ENCODE results near the gene VPS50. TPM values are rescaled to one million over a fixed set of nuclear protein-coding genes. Genes with fewer than 3 reads are reported as not detected.
"Not testable (repeated sequence)": the region's sequence is repeated elsewhere in the genome, so short reads cannot be mapped to it uniquely, and the experiment has no call there.

VPS50 gene
- total and polyA plus RNA-seq, 2 donors (not counting 1 experiment from before 2014, with no cell fraction given): 9.4 to 54.1 TPM

GRCh38 chr7:93332172-93332571 is 100.0 kb downstream of the VPS50 start:
- H3K4me3 Mint-ChIP-seq: no peak overlapping the region
- H3K27me3 ChIP-seq (replicated peaks in 1 of 4; ENCODE audit: control extremely low read depth in 1 of 4, control insufficient read depth in 3 of 4, insufficient read depth in 4 of 4, low read length in 3 of 4): no peaks in the 10 kb centered on the region
- no peaks in the 10 kb centered on the region for H4K20me1 ChIP-seq (ENCODE audit: control insufficient read depth, insufficient read depth, low read length, poor library complexity, severe bottlenecking)
- H3K9me3 ChIP-seq (ENCODE audit: control extremely low read depth in 1 of 3, control insufficient read depth in 2 of 3, insufficient read depth in 1 of 3, low read length in 2 of 3): no peaks in the 10 kb centered on the region
- H3K27me3 Mint-ChIP-seq: no peaks in the 10 kb centered on the region
- no peak overlapping the region for H2AFZ ChIP-seq (ENCODE audit: insufficient read depth, low read depth, low read length, poor library complexity, severe bottlenecking)
- no peak for DNase-seq
- no peaks in the 10 kb centered on the region for H3K4me1 ChIP-seq (ENCODE audit: control insufficient read depth in 2 of 2, insufficient read depth in 2 of 2, low read length in 2 of 2)
- no peak overlapping the region for H3K4me2 ChIP-seq (replicated peaks; ENCODE audit: low read depth, low read length, poor library complexity, severe bottlenecking)
- no peak overlapping the region for H3K9ac ChIP-seq (ENCODE audit: low read length)
- H3K4me3 ChIP-seq (ENCODE audit: control extremely low read depth in 1 of 5, extremely low read depth in 1 of 5, insufficient read depth in 1 of 5, low read depth in 2 of 5, low read length in 4 of 5): no peak overlapping the region
- TF ChIP-seq EZH2 (IDR thresholded peaks at IDR 0.05; ENCODE audit: borderline replicate concordance, insufficient read depth, low read depth, low read length, poor library complexity, severe bottlenecking) (no peak), CTCF (IDR thresholded peaks at IDR 0.05) (no peak)
- no peak for ATAC-seq (ENCODE audit: low read depth)
- no peaks in the 10 kb centered on the region for H3K4me1 Mint-ChIP-seq
- peaks cover 2 to 5% of the 10 kb centered on the region in 2 experiments for H3K36me3 ChIP-seq (replicated peaks in 1 of 2; ENCODE audit: control extremely low read depth in 1 of 2, control insufficient read depth in 1 of 2, extremely low read depth in 1 of 2, insufficient read depth in 2 of 2, low read length in 1 of 2)
- CTCF ChIA-PET: no interaction called here
- POLR2A ChIA-PET: no interaction called here
- no peaks in the 10 kb centered on the region for H3K79me2 ChIP-seq (ENCODE audit: control insufficient read depth, insufficient read depth, low read length)
- WGBS (ENCODE audit: insufficient coverage): no CpG with 5 or more reads among the region's 2 CpGs
- no peak overlapping the region for H3K27ac ChIP-seq (ENCODE audit: low read length in 2 of 2)
- H3K27ac Mint-ChIP-seq: no peak overlapping the region
- H3K9me3 Mint-ChIP-seq (ENCODE audit: insufficient read depth): no peaks in the 10 kb centered on the region
- intact Hi-C loops (cut with micrococcal nuclease): no loop called here

GRCh38 chr7:93337052-93337451 is 104.9 kb downstream of the VPS50 start:
- H3K9me3 ChIP-seq (ENCODE audit: control extremely low read depth in 1 of 3, control insufficient read depth in 2 of 3, insufficient read depth in 1 of 3, low read length in 2 of 3): no peaks in the 10 kb centered on the region
- no peak overlapping the region for H3K9ac ChIP-seq (ENCODE audit: low read length)
- DNase-seq (no peak), ATAC-seq (ENCODE audit: low read depth) (no peak)
- no peaks in the 10 kb centered on the region for H3K4me1 Mint-ChIP-seq
- no peak overlapping the region for H3K4me2 ChIP-seq (replicated peaks; ENCODE audit: low read depth, low read length, poor library complexity, severe bottlenecking)
- H3K4me1 ChIP-seq (ENCODE audit: control insufficient read depth in 2 of 2, insufficient read depth in 2 of 2, low read length in 2 of 2): no peaks in the 10 kb centered on the region
- peaks cover 2 to 27% of the 10 kb centered on the region in 2 experiments for H3K36me3 ChIP-seq (replicated peaks in 1 of 2; ENCODE audit: control extremely low read depth in 1 of 2, control insufficient read depth in 1 of 2, extremely low read depth in 1 of 2, insufficient read depth in 2 of 2, low read length in 1 of 2)
- ChIA-PET CTCF (interaction anchor here (0.6 kb wide), 1 partner anchor 17 kb away, joined by 5 read pairs; no protein-coding TSS in a partner anchor), POLR2A (no interaction called here)
- H3K27me3 Mint-ChIP-seq: no peaks in the 10 kb centered on the region
- H3K9me3 Mint-ChIP-seq (ENCODE audit: insufficient read depth): peaks cover 2% of the 10 kb centered on the region
- no peaks in the 10 kb centered on the region for H3K79me2 ChIP-seq (ENCODE audit: control insufficient read depth, insufficient read depth, low read length)
- H3K27ac Mint-ChIP-seq: no peak overlapping the region
- H3K27me3 ChIP-seq (replicated peaks in 1 of 4; ENCODE audit: control extremely low read depth in 1 of 4, control insufficient read depth in 3 of 4, insufficient read depth in 4 of 4, low read length in 3 of 4): no peaks in the 10 kb centered on the region
- no peak overlapping the region for H2AFZ ChIP-seq (ENCODE audit: insufficient read depth, low read depth, low read length, poor library complexity, severe bottlenecking)
- H3K4me3 Mint-ChIP-seq: no peak overlapping the region
- WGBS (ENCODE audit: insufficient coverage): no CpG with 5 or more reads among the region's 2 CpGs
- no peak overlapping the region for H3K27ac ChIP-seq (ENCODE audit: low read length in 2 of 2)
- H4K20me1 ChIP-seq (ENCODE audit: control insufficient read depth, insufficient read depth, low read length, poor library complexity, severe bottlenecking): no peaks in the 10 kb centered on the region
- intact Hi-C loops (cut with micrococcal nuclease): no loop called here
- TF ChIP-seq CTCF (IDR thresholded peaks at IDR 0.05) (no peak), EZH2 (IDR thresholded peaks at IDR 0.05; ENCODE audit: borderline replicate concordance, insufficient read depth, low read depth, low read length, poor library complexity, severe bottlenecking) (no peak)
- H3K4me3 ChIP-seq (ENCODE audit: control extremely low read depth in 1 of 5, extremely low read depth in 1 of 5, insufficient read depth in 1 of 5, low read depth in 2 of 5, low read length in 4 of 5): no peak overlapping the region

- H3K9ac ChIP-seq (ENCODE audit: low read length); intact Hi-C loops (cut with micrococcal nuclease); DNase-seq; ATAC-seq (ENCODE audit: low read depth); H3K4me3 Mint-ChIP-seq; H2AFZ ChIP-seq (ENCODE audit: insufficient read depth, low read depth, low read length, poor library complexity, severe bottlenecking); H3K27me3 Mint-ChIP-seq; CTCF ChIA-PET; H3K4me1 ChIP-seq (ENCODE audit: control insufficient read depth in 2 of 2, insufficient read depth in 2 of 2, low read length in 2 of 2); H3K4me2 ChIP-seq (replicated peaks; ENCODE audit: low read depth, low read length, poor library complexity, severe bottlenecking); H3K9me3 Mint-ChIP-seq (ENCODE audit: insufficient read depth); H3K9me3 ChIP-seq (ENCODE audit: control extremely low read depth in 1 of 3, control insufficient read depth in 2 of 3, insufficient read depth in 1 of 3, low read length in 2 of 3); H3K79me2 ChIP-seq (ENCODE audit: control insufficient read depth, insufficient read depth, low read length); POLR2A ChIA-PET; H3K27ac ChIP-seq (ENCODE audit: low read length in 2 of 2); H4K20me1 ChIP-seq (ENCODE audit: control insufficient read depth, insufficient read depth, low read length, poor library complexity, severe bottlenecking); H3K27me3 ChIP-seq (replicated peaks in 1 of 4; ENCODE audit: control extremely low read depth in 1 of 4, control insufficient read depth in 3 of 4, insufficient read depth in 4 of 4, low read length in 3 of 4); H3K27ac Mint-ChIP-seq; H3K4me1 Mint-ChIP-seq; H3K4me3 ChIP-seq (ENCODE audit: control extremely low read depth in 1 of 5, extremely low read depth in 1 of 5, insufficient read depth in 1 of 5, low read depth in 2 of 5, low read length in 4 of 5): not testable (repeated sequence)
- H3K36me3 ChIP-seq (replicated peaks in 1 of 2; ENCODE audit: control extremely low read depth in 1 of 2, control insufficient read depth in 1 of 2, extremely low read depth in 1 of 2, insufficient read depth in 2 of 2, low read length in 1 of 2): peaks cover 0 to 22% of the 10 kb centered on the region in 2 experiments
- WGBS (ENCODE audit: insufficient coverage): 97% methylated on average over 10 of the region's 13 CpGs
Measured at GRCh38 chr7:93342178-93342577, 110.0 kb downstream of the VPS50 start.
